NCI-H524 (cell line): Measurements from ENCODE around the gene AHSA1.
"Not testable (repeated sequence)": the region's sequence is repeated elsewhere in the genome, so short reads cannot be mapped to it uniquely, and the experiment has no call there.

ENCODE experiments used
- DNase-seq, 2 experiments: peaks; one replicate each; lab custom pipeline; 2025; lab: John Stamatoyannopoulos, UW

The AHSA1 gene

GRCh38 chr14:77457522-77458248 is at the start of gene AHSA1, which contains the start of gene VIPAS39:
Gene AHSA1 (plus strand): TSS chr14:77458093. CDS start chr14:77458190, 97 bp downstream.
Gene VIPAS39 (minus strand): TSS chr14:77457601. CDS start chr14:77454102, 3,499 bp downstream.
- peak; percentile 100 for DNase-seq

- DNase-seq, result peak; percentile 36 to 53
Observed at GRCh38 chr14:77409131-77409533, 48.8 kb upstream of the AHSA1 start.

DNA sequence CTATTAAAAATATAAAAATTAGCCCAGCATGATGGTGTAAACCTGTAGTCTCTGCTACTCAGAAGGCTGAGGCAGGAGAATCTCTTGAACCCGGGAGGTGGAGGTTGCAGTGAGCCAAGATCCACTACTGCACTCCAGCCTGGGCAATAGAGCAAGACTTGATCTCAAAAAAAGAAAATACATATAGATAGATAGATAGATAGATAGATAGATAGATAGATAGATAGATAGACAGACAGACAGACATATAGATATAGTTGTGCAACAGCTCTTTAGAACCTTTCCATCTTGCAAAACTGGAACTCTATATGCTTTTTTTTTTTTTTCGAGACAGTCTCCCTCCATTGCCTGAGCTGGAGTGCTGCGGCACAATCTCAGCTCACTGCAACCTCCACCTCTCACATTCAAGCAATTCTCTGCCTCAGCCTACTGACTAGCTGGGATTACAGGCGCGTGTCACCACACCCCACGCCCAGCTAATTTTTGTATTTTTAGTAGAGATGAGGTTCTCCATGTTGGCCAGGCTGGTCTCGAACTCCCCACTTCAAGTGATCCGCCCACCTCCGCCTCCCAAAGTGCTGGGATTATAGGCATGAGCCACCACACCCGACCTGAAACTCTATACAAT is 42.4 kb upstream of the AHSA1 start:
- DNase-seq, result not testable (repeated sequence)

- DNase-seq, result peak in 1 of 2 experiments; percentile 15
Observed at GRCh38 chr14:77416098-77416497, 41.8 kb upstream of the AHSA1 start.

- DNase-seq, result no peak
Observed at GRCh38 chr14:77416836-77417235, 41.1 kb upstream of the AHSA1 start.

DNA sequence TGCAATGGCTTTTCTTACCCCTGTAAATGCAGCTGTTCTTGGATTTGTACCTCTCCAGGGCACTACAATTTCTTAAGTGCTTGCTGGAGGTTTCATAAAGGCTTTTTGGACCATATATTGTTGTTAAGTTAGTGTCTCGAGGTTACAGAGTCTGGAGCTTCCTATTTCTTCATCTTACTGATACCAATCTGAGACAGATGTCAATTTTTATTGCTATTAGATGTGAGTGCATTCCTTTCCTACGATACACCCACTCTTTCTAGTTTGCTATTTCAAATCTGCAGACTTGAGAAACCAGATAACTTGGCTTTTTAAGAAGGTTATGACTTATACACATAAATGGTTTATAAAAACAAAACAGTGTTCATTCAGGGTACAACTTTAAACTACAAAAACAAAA is 36.7 kb upstream of the AHSA1 start:
- no peak for DNase-seq

- no peak for DNase-seq
Observed at GRCh38 chr14:77423423-77423822, 34.5 kb upstream of the AHSA1 start, which contains the start of gene NOXRED1. Gene NOXRED1 (minus strand): TSS chr14:77423523. CDS start chr14:77422889, 634 bp downstream.

DNA sequence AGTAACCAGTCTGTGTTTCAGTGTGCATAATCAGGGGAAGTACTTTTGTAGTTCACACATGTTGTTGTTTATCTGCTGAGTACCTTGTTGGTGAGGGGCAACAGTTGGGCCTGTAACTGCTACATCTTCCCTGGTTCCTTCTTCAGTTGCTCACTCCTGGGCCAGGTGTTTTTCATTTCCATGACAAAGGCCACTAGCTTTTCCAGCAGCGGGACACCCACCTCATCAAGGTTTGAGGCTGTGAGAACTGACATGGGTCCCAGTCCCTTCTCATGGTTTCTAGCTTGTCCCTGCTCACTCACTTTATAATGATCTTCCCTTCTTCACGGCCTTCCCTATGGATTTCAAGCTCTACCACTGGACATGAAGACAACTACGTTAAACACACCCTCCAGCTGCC is 33.0 kb upstream of the AHSA1 start:
- no peak for DNase-seq

- no peak for DNase-seq
Observed at GRCh38 chr14:77426396-77426795, 31.5 kb upstream of the AHSA1 start.

DNA sequence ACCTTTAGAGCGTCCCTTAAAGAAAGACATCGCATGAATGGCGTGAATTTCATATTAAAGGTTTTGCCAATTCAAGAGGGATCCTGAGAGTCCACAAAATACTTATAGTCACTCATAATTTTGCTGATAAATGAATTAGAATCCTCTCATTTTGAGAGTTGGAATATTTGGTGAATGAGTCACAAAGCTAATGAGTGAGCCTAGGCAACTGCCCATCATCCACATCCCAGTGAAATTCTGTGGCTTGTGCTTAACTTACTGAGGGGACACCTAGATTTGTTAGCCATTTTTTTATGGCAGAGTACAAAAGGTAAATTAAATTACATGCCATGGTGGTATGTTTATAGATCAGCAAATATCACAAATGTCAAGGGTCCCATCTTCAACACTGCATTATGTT is 21.9 kb upstream of the AHSA1 start:
- DNase-seq, result no peak

DNA sequence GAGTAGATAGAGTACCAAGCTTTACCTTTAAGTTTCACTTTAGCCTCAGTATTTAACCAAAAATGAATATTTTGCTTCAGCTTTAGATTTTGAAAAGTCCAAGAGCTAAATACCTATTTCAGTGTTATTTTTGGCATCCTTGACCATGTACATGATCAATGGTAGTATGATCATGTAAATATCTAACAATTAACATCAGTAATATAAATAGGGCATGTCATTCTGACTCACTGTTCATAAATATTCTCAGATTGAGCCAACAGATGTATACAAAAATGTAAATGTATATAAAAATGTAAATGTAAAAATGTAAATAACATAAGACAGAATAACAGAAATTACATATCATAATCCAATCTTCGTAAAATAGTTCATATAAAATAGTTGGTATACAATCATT is 19.3 kb upstream of the AHSA1 start:
- no peak for DNase-seq

DNA sequence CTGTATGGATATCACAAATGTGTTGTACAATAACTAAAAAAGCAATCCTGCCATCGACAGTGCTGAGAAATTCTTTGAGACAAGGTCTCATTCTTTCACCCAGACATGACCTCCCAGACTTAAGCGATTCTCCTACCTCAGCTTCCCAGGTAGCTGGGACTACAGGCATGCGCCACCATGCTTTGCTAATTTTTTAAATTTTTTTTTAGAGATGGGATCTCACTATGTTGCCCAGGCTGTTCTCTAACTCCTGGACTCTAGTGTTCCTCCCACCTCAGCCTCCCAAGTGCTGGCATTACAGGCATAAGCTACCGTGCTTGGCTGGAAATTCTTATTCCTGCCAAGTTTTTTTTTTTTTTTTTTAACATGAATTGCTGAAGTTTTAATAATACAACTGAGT is 18.0 kb upstream of the AHSA1 start:
- no peak for DNase-seq

- DNase-seq, result no peak
Observed at GRCh38 chr14:77442196-77442595, 15.7 kb upstream of the AHSA1 start.

GRCh38 chr14:77455966-77456640 is 1.8 kb upstream of the AHSA1 start:
- DNase-seq, result no peak

GRCh38 chr14:77457115-77457521 is 775 bp upstream of the AHSA1 start:
- DNase-seq, result no peak

GRCh38 chr14:77458249-77458950 is 507 bp downstream of the AHSA1 start:
- peak; percentile 29 to 60 for DNase-seq

DNA sequence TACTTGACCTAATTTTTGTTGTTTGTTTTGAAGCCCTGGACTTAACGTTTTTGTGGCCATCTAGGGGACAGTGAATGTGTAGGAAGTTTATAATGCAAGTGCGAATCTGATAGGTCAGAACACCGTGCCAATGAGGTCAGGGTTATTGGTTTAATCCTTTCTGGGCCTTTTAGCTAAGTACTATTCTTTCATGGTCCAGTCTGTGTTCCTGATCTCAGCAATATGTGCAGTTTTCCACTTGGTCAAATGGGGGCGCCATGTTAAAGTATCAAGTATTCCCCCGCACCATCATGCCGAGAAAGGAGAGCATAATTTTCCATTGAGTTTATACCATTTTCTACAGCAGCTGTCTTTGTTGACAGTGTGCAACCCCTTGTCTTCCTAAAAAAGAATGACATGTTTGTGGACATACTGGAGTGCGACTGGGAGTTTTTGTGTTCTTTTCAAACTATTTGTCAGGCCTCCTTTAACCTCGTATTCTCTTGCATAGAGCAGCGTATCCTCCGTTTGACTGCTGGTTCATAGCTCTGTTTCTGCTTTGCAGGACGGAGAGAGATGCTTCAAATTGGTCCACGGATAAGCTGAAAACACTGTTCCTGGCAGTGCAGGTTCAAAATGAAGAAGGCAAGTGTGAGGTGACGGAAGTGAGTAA is 1.3 kb downstream of the AHSA1 start:
- DNase-seq, result peak; percentile 70 to 86

DNA sequence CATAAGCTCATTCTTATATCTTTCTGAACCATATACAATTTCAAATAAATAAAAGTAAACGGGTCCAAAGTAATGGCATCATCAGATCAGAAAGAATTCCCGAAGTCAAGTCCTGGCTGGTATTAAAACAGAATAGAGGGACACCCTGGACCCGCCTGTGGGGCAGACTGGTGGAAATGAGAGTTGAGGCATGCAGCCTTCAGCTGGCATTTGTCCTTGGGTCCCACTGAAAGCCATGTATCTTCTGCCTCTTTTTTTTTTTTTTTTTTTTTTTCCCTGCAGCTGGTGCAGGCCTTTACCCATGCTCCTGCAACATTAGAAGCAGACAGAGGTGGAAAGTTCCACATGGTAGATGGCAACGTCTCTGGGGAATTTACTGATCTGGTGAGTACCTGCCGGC is 9.9 kb downstream of the AHSA1 start:
- peak in 1 of 2 experiments; percentile 15 for DNase-seq

DNA sequence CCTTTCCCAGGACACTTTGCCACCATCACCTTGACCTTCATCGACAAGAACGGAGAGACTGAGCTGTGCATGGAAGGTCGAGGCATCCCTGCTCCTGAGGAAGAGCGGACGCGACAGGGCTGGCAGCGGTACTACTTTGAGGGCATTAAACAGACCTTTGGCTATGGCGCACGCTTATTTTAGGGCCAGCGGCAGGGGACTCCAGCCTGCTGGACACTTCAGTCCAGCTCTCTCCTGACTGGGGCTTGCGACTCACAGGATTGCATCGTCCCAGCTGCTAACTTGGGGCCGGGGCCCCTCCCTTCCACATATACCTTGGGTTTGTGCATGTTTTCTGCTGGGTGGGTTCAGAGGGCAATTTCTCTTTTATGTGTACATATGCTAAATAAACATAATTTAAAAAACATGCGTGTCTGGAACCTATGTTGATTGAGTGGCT is 11.2 kb downstream of the AHSA1 start:
- DNase-seq, result no peak

- DNase-seq, result peak in 1 of 2 experiments; percentile 31
Observed at GRCh38 chr14:77469539-77469938, 11.6 kb downstream of the AHSA1 start.

DNA sequence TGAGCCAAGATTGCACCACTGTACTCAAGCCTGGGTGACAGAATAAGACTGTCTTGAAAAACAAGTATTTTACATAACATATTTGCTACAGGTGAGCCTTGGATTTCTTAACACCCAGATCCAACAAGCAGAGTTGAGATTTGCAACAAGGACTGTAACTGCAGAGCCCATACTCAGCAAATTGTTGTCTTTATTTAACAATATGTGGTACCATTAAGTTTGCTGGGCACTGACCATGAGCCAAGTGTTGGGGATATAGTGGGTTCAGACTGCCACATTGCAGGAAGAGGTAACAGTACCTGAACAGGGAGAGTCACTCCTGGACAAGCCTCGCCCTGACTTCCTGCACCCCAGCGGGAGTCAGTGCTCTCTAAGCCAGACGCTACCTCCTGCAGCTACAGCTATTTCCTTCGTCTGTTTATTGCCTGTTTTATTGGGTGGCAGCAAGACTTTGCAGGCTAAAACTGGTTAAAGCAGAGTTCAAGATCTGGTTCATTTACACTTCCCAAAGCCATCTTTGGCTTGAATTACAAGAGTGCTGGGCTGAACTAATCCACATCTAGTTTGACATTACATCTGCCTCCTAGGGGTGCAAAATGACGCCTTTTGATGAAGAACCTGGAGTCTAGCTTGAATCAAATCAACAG is 12.5 kb downstream of the AHSA1 start:
- no peak for DNase-seq
